ENCODE results near the gene RNU4-1. TPM values are rescaled to one million over a fixed set of nuclear protein-coding genes. Genes with fewer than 3 reads are reported as not detected.

Gene RNU4-1
- not detected in 5 replicates for total RNA-seq (2022; extraction: Qiagen RNA extraction; ENCODE audit: low read depth)

DNA sequence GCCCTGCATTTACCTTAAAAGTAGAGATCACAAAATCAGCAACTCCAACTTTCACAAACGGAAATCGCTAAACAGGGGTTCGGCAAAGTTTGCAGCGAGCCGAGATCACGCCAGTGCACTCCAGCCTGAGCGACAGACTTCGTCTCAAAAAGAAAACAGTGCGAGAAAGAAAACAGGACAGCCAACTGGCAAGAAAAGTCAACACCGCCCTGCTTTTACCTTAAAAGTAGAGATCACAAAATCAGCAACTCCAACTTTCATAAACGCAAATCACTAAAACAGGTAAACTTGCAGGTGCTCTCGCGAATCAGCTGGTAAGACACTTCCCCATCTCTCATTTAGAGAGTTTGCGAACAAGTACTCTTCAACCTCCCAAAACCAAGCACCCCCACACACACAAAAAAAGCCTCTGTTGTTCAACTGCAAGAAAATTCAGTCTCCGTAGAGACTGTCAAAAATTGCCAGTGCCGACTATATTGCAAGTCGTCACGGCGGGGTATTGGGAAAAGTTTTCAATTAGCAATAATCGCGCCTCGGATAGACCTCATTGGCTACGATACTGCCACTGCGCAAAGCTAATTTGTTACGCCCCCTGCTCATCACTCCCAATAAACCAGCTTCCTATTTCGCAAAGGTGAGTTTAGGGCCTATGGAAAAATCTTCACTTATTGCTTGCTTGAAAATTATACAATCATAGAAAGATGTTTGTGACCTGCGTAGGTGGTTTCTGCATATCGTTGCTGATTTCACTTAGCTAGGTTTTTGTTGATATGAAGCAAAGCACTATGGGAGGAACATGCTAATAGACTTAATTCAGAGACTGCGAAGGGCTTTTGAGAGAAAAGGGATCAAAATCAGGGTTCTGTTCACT is at the start of gene RNU4-1:
TSS of gene RNU4-1 (minus strand) at position 577 of the 871 bp plus-strand sequence.

DNA sequence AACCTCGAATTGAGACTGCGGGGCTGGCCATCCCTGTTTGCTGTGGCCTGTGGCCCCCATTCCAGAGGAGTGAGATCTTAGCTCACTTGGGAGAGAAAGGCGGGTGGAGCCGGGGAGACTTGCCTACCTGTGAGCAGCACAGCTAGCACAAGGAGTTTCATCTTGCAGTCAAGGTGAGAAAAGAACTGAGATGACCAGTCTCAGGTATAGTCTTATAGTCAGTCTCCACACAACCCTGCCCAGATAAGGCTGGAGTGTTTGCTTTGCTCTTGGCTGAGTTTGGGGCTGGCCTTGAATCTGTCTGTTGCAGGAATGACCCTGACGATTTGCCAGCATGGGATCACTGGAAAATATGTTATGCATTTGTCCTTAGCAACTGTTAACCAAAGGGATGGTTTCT is 34.6 kb upstream of the RNU4-1 start, which contains the start of gene PLA2G1B:
TSS of gene PLA2G1B (minus strand) at position 187 of the 400 bp plus-strand sequence. CDS start at position 161, 26 bp downstream.

DNA sequence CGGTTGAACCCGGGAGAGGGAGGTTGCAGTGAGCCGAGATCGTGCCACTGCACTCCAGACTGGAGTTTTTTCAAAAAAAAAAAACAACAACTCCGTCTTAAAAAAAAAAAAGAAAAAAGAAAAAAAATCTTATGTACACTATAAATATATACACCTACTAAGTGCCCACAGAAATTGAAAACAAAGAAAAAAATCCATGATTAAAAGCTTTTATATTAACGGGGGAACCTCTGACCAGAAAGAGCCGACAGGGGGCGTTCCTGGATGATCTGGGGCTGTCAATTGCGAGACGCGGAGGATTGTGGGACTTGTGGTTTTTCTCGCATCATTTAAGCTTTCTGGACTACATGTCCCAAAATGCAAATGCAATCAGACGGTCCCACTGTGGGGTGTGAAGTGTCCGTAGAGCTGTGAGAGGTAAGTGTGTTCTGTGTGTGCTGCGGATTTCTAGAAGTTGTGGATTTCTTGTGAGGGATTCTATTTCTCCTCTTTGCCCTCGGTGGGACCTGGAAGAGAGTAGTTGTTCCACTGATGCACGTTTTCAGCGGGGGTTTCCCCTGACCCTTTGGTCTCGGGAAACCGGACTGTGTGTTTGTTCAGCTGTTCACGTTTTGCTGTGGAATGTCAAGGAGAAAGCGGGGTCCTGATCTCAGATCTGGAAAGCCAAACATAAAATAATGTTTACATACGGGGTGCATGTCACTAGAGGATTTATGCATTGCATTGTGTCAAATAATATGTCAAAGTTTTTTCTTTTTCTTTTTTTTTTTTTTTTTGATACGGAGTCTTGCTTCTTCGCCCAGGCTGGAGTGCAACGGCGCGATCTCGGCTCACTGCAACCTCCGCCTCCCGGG is 9.2 kb upstream of the RNU4-1 start, which contains the start of gene SIRT4:
TSS of gene SIRT4 (plus strand) at position 360 of the 854 bp plus-strand sequence. CDS start 1,241 bp downstream, outside the sequence.

GRCh38 chr12:120265473-120266179 is 27.4 kb downstream of the RNU4-1 start, which contains the start of gene PXN:
Gene PXN, minus strand, starts transcription at chr12:120265730. Its CDS starts 101 bp downstream, at chr12:120265629.

Other genes with a start within 250 kb of the RNU4-1 start
- gene RAB35, start 176.5 kb downstream of the RNU4-1 start, total RNA-seq (2022; extraction: Qiagen RNA extraction; ENCODE audit: low read depth), result 59.7 to 80.0 TPM (median 79.2 TPM) in 5 replicates
- 35.4 to 61.7 TPM (median 60.1 TPM) in 5 replicates for gene GCN1, start 98.5 kb downstream of the RNU4-1 start, total RNA-seq (2022; extraction: Qiagen RNA extraction; ENCODE audit: low read depth)
- 3,146 to 3,508 TPM (median 3,402 TPM) in 5 replicates for gene RPLP0, start 92.1 kb downstream of the RNU4-1 start, total RNA-seq (2022; extraction: Qiagen RNA extraction; ENCODE audit: low read depth)
- gene PXN, start 27.5 kb downstream of the RNU4-1 start, total RNA-seq (2022; extraction: Qiagen RNA extraction; ENCODE audit: low read depth), result 155 to 226 TPM (median 194 TPM) in 5 replicates
- gene RNU4-2, start 1.3 kb downstream of the RNU4-1 start, total RNA-seq (2022; extraction: Qiagen RNA extraction; ENCODE audit: low read depth), result not detected in 5 replicates
- 0.66 to 1.6 TPM (median 0.98 TPM) in 5 replicates for gene SIRT4, start 9.1 kb upstream of the RNU4-1 start, total RNA-seq (2022; extraction: Qiagen RNA extraction; ENCODE audit: low read depth)
- not detected in 5 replicates for gene PLA2G1B, start 34.5 kb upstream of the RNU4-1 start, total RNA-seq (2022; extraction: Qiagen RNA extraction; ENCODE audit: low read depth)
- 0.50 to 1.4 TPM (median 1.2 TPM) in 5 replicates for gene MSI1, start 75.9 kb upstream of the RNU4-1 start, total RNA-seq (2022; extraction: Qiagen RNA extraction; ENCODE audit: low read depth)
- gene COX6A1, start 144.9 kb upstream of the RNU4-1 start, total RNA-seq (2022; extraction: Qiagen RNA extraction; ENCODE audit: low read depth), result 658 to 856 TPM (median 772 TPM) in 5 replicates
- gene TRIAP1, start 153.1 kb upstream of the RNU4-1 start, total RNA-seq (2022; extraction: Qiagen RNA extraction; ENCODE audit: low read depth), result 64.1 to 93.0 TPM (median 72.4 TPM) in 5 replicates
- 19.4 to 26.1 TPM (median 24.1 TPM) in 5 replicates for gene GATC, start 153.2 kb upstream of the RNU4-1 start, total RNA-seq (2022; extraction: Qiagen RNA extraction; ENCODE audit: low read depth)
- 197 to 241 TPM (median 226 TPM) in 5 replicates for gene SRSF9, start 176.5 kb upstream of the RNU4-1 start, total RNA-seq (2022; extraction: Qiagen RNA extraction; ENCODE audit: low read depth)
- gene DYNLL1, start 202.9 kb upstream of the RNU4-1 start, total RNA-seq (2022; extraction: Qiagen RNA extraction; ENCODE audit: low read depth), result 592 to 753 TPM (median 641 TPM) in 5 replicates
- gene COQ5, start 235.9 kb upstream of the RNU4-1 start, total RNA-seq (2022; extraction: Qiagen RNA extraction; ENCODE audit: low read depth), result 24.4 to 30.2 TPM (median 25.9 TPM) in 5 replicates
- 99.9 to 108 TPM (median 101 TPM) in 5 replicates for gene RNF10, start 241.1 kb upstream of the RNU4-1 start, total RNA-seq (2022; extraction: Qiagen RNA extraction; ENCODE audit: low read depth)

Measured in A549 treated with ZK216348 at 1 μM for 4 hours (cell line).